Activated CD4-positive, alpha-beta memory T cell treated with anti-CD3 and anti-CD28 coated beads for 36 hours (primary cell): ENCODE results near the gene TSPAN16. TPM values are rescaled to one million over a fixed set of nuclear protein-coding genes. Genes with fewer than 3 reads are reported as not detected.
"Not testable (repeated sequence)": the region's sequence is repeated elsewhere in the genome, so short reads cannot be mapped to it uniquely, and the experiment has no call there.

ENCODE experiments used
- CTCF ChIA-PET: fragments of 350-600 bp; sonication (Branson Sonifier 250); formaldehyde crosslinking; loops from one replicate; lab custom pipeline; 2021; ENCODE audit warnings: antibody characterized with exemption, inconsistent platforms; lab: Charles Lee
- POLR2A ChIA-PET: fragments of 350-600 bp; sonication (Branson Sonifier 250); formaldehyde crosslinking; loops from one replicate; lab custom pipeline; 2021; ENCODE audit warnings: antibody characterized with exemption; lab: Charles Lee
- DNase-seq: peaks from one replicate; pipeline ENCODE4 v3.0.0-alpha.2; 2020
- H3K27ac Mint-ChIP-seq: one replicate; pipeline ENCODE4 v1.8.0; 2021; ENCODE audit warnings: mixed read lengths
- H3K27me3 Mint-ChIP-seq: one replicate; pipeline ENCODE4 v1.8.0; 2021; ENCODE audit warnings: mixed read lengths
- H3K36me3 Mint-ChIP-seq: one replicate; pipeline ENCODE4 v1.8.0; 2021; ENCODE audit warnings: mixed read lengths
- H3K4me1 Mint-ChIP-seq: one replicate; pipeline ENCODE4 v1.8.0; 2021; ENCODE audit warnings: low read depth, mixed read lengths
- H3K4me3 Mint-ChIP-seq: one replicate; pipeline ENCODE4 v1.8.0; 2021; ENCODE audit warnings: mild to moderate bottlenecking, mixed read lengths
- H3K9me3 Mint-ChIP-seq: one replicate; pipeline ENCODE4 v1.8.0; 2021; ENCODE audit warnings: mixed read lengths
- intact Hi-C: fragments of 100-400 bp; cut with micrococcal nuclease; formaldehyde crosslinking; loops from one replicate; pipeline ENCODE4 v1.15.1; 2023
- total RNA-seq, 2 experiments: library from RNA; stranded (reverse); gene quantifications; one replicate each; pipeline ENCODE4 v1.2.3, GENCODE V29; 2021

TSPAN16 gene
- total RNA-seq, 2 experiments from 2014 or later: not detected

GRCh38 chr19:11323601-11324078 lies 27.7 kb downstream of the TSPAN16 start:
- H3K36me3 Mint-ChIP-seq: peaks cover 2% of the 10 kb centered on the region
- peaks cover 13% of the 10 kb centered on the region for H3K4me1 Mint-ChIP-seq
- H3K4me3 Mint-ChIP-seq: peak overlapping the region; percentile 54
- peak overlapping the region; percentile 86 for H3K27ac Mint-ChIP-seq
- H3K27me3 Mint-ChIP-seq: no peaks in the 10 kb centered on the region
- POLR2A ChIA-PET: interaction anchor here (1.0 kb wide), 1 partner anchor 23 kb away, joined by 3 read pairs; the partner anchor contains the start of genes CCDC159 and TMEM205
- no peaks in the 10 kb centered on the region for H3K9me3 Mint-ChIP-seq
- CTCF ChIA-PET: interaction anchor here (1.2 to 1.7 kb wide), 2 partner anchors 58 to 80 kb away, joined by 3 to 5 read pairs; no protein-coding TSS in a partner anchor
- intact Hi-C loops: no loop called here
- no peak for DNase-seq

GRCh38 chr19:11324079-11324661 lies 28.2 kb downstream of the TSPAN16 start:
- DNase-seq: peak; percentile 73
- Mint-ChIP-seq H3K4me1 (peaks cover 13% of the 10 kb centered on the region), H3K27me3 (no peaks in the 10 kb centered on the region), H3K27ac (peak overlapping the region; percentile 86), H3K36me3 (peaks cover 2% of the 10 kb centered on the region), H3K9me3 (no peaks in the 10 kb centered on the region), H3K4me3 (peak overlapping the region; percentile 54)
- CTCF ChIA-PET: interaction anchor here (1.0 to 1.2 kb wide), 2 partner anchors 57 to 80 kb away, joined by 3 read pairs; no protein-coding TSS in a partner anchor
- POLR2A ChIA-PET: interaction anchor here (0.6 to 1.0 kb wide), 2 partner anchors 22 to 30 kb away, joined by 3 to 5 read pairs; partner anchors contain the start of genes CCDC159 and TMEM205
- intact Hi-C loops: no loop called here

GRCh38 chr19:11324748-11325389 lies 28.9 kb downstream of the TSPAN16 start:
- ChIA-PET POLR2A (interaction anchor here (0.6 kb wide), 1 partner anchor 31 kb away, joined by 5 read pairs; no protein-coding TSS in a partner anchor), CTCF (interaction anchor here (1.0 to 1.2 kb wide), 2 partner anchors 56 to 81 kb away, joined by 3 read pairs; no protein-coding TSS in a partner anchor)
- H3K4me1 Mint-ChIP-seq: peaks cover 13% of the 10 kb centered on the region
- no peak overlapping the region for H3K4me3 Mint-ChIP-seq
- peak overlapping the region; percentile 86 for H3K27ac Mint-ChIP-seq
- DNase-seq: no peak
- peaks cover 2% of the 10 kb centered on the region for H3K36me3 Mint-ChIP-seq
- no peaks in the 10 kb centered on the region for H3K27me3 Mint-ChIP-seq
- intact Hi-C loops: no loop called here
- no peaks in the 10 kb centered on the region for H3K9me3 Mint-ChIP-seq

GRCh38 chr19:11325544-11325943 lies 29.6 kb downstream of the TSPAN16 start:
- Mint-ChIP-seq H3K9me3 (no peaks in the 10 kb centered on the region), H3K36me3 (peaks cover 5% of the 10 kb centered on the region), H3K27me3 (no peaks in the 10 kb centered on the region), H3K4me1 (peaks cover 13% of the 10 kb centered on the region), H3K27ac (no peak overlapping the region), H3K4me3 (no peak overlapping the region)
- intact Hi-C loops: no loop called here
- ChIA-PET POLR2A (no interaction called here), CTCF (interaction anchor here (1.0 kb wide), 1 partner anchor 55 kb away, joined by 3 read pairs; no protein-coding TSS in a partner anchor)
- DNase-seq: no peak

GRCh38 chr19:11330127-11330526 lies 34.2 kb downstream of the TSPAN16 start:
- ChIA-PET POLR2A (no interaction called here), CTCF (interaction anchor here (2.4 kb wide), 1 partner anchor 51 kb away, joined by 7 read pairs; no protein-coding TSS in a partner anchor)
- Mint-ChIP-seq H3K27ac (no peak overlapping the region), H3K36me3 (peaks cover 16% of the 10 kb centered on the region), H3K27me3 (no peaks in the 10 kb centered on the region), H3K4me3 (no peak overlapping the region), H3K9me3 (no peaks in the 10 kb centered on the region), H3K4me1 (no peaks in the 10 kb centered on the region)
- intact Hi-C loops: no loop called here
- no peak for DNase-seq

GRCh38 chr19:11331502-11331901 lies 35.5 kb downstream of the TSPAN16 start:
- POLR2A ChIA-PET: no interaction called here
- H3K9me3 Mint-ChIP-seq: peaks cover 3% of the 10 kb centered on the region

GRCh38 chr19:11332822-11333221 lies 36.9 kb downstream of the TSPAN16 start:
- Mint-ChIP-seq H3K27ac (no peak overlapping the region), H3K36me3 (peaks cover 30% of the 10 kb centered on the region), H3K4me1 (peaks cover 9% of the 10 kb centered on the region), H3K27me3 (no peaks in the 10 kb centered on the region), H3K4me3 (no peak overlapping the region), H3K9me3 (peaks cover 3% of the 10 kb centered on the region)
- ChIA-PET CTCF (no interaction called here), POLR2A (interaction anchor here (0.6 kb wide), 1 partner anchor 11 kb away, joined by 4 read pairs; no protein-coding TSS in a partner anchor)
- DNase-seq: no peak
- intact Hi-C loops: no loop called here

More at GRCh38 chr19:11331502-11331901, 35.5 kb downstream of the TSPAN16 start:
- no peak overlapping the region for H3K27ac Mint-ChIP-seq
- no peaks in the 10 kb centered on the region for H3K4me1 Mint-ChIP-seq
- CTCF ChIA-PET: interaction anchor here (0.6 to 2.4 kb wide), 3 partner anchors 50 to 205 kb away, joined by 3 to 7 read pairs (median 3); no protein-coding TSS in a partner anchor
- intact Hi-C loops: no loop called here
- no peak overlapping the region for H3K4me3 Mint-ChIP-seq
- no peak for DNase-seq
- H3K36me3 Mint-ChIP-seq: peaks cover 30% of the 10 kb centered on the region
- no peaks in the 10 kb centered on the region for H3K27me3 Mint-ChIP-seq

- H3K4me3 Mint-ChIP-seq, H3K27ac Mint-ChIP-seq, H3K27me3 Mint-ChIP-seq, POLR2A ChIA-PET, H3K9me3 Mint-ChIP-seq, DNase-seq, intact Hi-C loops, CTCF ChIA-PET: not testable (repeated sequence)
- Mint-ChIP-seq H3K36me3 (peaks cover 30% of the 10 kb centered on the region), H3K4me1 (peaks cover 16% of the 10 kb centered on the region)
Observed at GRCh38 chr19:11333838-11334237, 37.9 kb downstream of the TSPAN16 start.

- Mint-ChIP-seq H3K9me3 (peaks cover 3% of the 10 kb centered on the region), H3K4me3 (no peak overlapping the region), H3K4me1 (peaks cover 20% of the 10 kb centered on the region), H3K36me3 (peaks cover 27% of the 10 kb centered on the region), H3K27ac (no peak overlapping the region), H3K27me3 (no peaks in the 10 kb centered on the region)
- ChIA-PET POLR2A (no interaction called here), CTCF (no interaction called here)
- DNase-seq: no peak
- intact Hi-C loops: no loop called here
Observed at GRCh38 chr19:11335449-11336146, 39.6 kb downstream of the TSPAN16 start.

GRCh38 chr19:11337080-11337479 lies 41.1 kb downstream of the TSPAN16 start:
- Mint-ChIP-seq H3K36me3 (peaks cover 27% of the 10 kb centered on the region), H3K27ac (no peak overlapping the region), H3K27me3 (no peaks in the 10 kb centered on the region), H3K4me3 (no peak overlapping the region), H3K9me3 (peaks cover 3% of the 10 kb centered on the region), H3K4me1 (peaks cover 20% of the 10 kb centered on the region)
- DNase-seq: no peak
- POLR2A ChIA-PET: no interaction called here
- CTCF ChIA-PET: interaction anchor here (1.2 kb wide), 1 partner anchor 146 kb away, joined by 4 read pairs; no protein-coding TSS in a partner anchor
- intact Hi-C loops: no loop called here

GRCh38 chr19:11338121-11338520 lies 42.2 kb downstream of the TSPAN16 start:
- H3K27ac Mint-ChIP-seq: no peak overlapping the region
- POLR2A ChIA-PET: interaction anchor here (2.0 kb wide), 1 partner anchor 37 kb away, joined by 8 read pairs; the partner anchor contains the start of gene SWSAP1
- H3K36me3 Mint-ChIP-seq: peaks cover 24% of the 10 kb centered on the region
- intact Hi-C loops: no loop called here
- H3K9me3 Mint-ChIP-seq: peaks cover 3% of the 10 kb centered on the region
- DNase-seq: no peak
- no peak overlapping the region for H3K4me3 Mint-ChIP-seq
- no peaks in the 10 kb centered on the region for H3K27me3 Mint-ChIP-seq
- CTCF ChIA-PET: interaction anchor here (1.2 to 1.8 kb wide), 2 partner anchors 45 to 144 kb away, joined by 4 to 5 read pairs; no protein-coding TSS in a partner anchor
- peaks cover 20% of the 10 kb centered on the region for H3K4me1 Mint-ChIP-seq
